ENCODE measurements around the gene MAOA.

- TF ChIP-seq CTCF (IDR thresholded peaks at IDR 0.05; ENCODE audit: borderline replicate concordance, extremely low read depth, low read length, poor library complexity, severe bottlenecking) (no peak), EZH2 (IDR thresholded peaks at IDR 0.05; ENCODE audit: borderline replicate concordance, low read depth, low read length, severe bottlenecking) (no peak)
Measured at GRCh38 chrX:43643662-43644061, 12.4 kb upstream of the MAOA start.

Data from DND-41 (cell line).